ENCODE measurements around the gene CLSTN1. TPM values are rescaled to one million over a fixed set of nuclear protein-coding genes. Genes with fewer than 3 reads are reported as not detected.
A peak's percentile ranks its signal among the peaks of the same experiment; 100 is the strongest.

The CLSTN1 gene
- total and polyA plus RNA-seq, 2 donors (not counting 1 experiment from before 2014, with no cell fraction given): 34.9 to 81.4 TPM

DNA sequence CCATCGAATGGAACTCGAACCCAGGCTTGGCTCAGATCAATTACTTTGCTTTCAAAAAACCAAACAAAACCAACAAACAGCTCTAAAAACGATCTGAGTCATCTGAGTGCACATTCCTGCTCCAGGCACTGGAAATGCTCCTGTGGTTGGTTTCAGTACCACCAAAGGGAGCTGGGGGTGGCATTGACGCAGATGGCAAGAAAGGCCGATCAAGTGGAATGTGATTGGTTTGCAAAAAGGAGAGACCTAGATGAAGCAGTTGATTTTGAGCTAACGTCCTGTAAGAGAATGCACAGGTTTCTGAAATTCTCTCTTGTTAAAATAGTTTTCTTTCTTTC, 132.7 kb downstream of the CLSTN1 start:
- H3K9ac ChIP-seq (ENCODE audit: low read length): no peak overlapping the region
- H3K4me1 Mint-ChIP-seq: peaks cover 62% of the 10 kb centered on the region
- H2AFZ ChIP-seq (ENCODE audit: insufficient read depth, low read depth, low read length, poor library complexity, severe bottlenecking): no peak overlapping the region
- H3K79me2 ChIP-seq (ENCODE audit: control insufficient read depth, insufficient read depth, low read length): peaks cover 96% of the 10 kb centered on the region
- H3K4me3 ChIP-seq (ENCODE audit: control extremely low read depth in 1 of 5, extremely low read depth in 1 of 5, insufficient read depth in 1 of 5, low read depth in 2 of 5, low read length in 4 of 5): no peak overlapping the region
- H3K27me3 Mint-ChIP-seq: no peaks in the 10 kb centered on the region
- peak overlapping the region; percentile 97 for H3K4me2 ChIP-seq (replicated peaks; ENCODE audit: low read depth, low read length, poor library complexity, severe bottlenecking)
- H3K36me3 ChIP-seq (replicated peaks in 1 of 2; ENCODE audit: control extremely low read depth in 1 of 2, control insufficient read depth in 1 of 2, extremely low read depth in 1 of 2, insufficient read depth in 2 of 2, low read length in 1 of 2): peaks cover 6 to 43% of the 10 kb centered on the region in 2 experiments
- POLR2A ChIA-PET: interaction anchor here (1.4 to 1.6 kb wide), 2 partner anchors 36 to 64 kb away, joined by 6 to 7 read pairs; no protein-coding TSS in a partner anchor
- no peak for ATAC-seq (ENCODE audit: low read depth)
- H3K4me3 Mint-ChIP-seq: peak overlapping the region; percentile 87
- TF ChIP-seq, protein P1, sequence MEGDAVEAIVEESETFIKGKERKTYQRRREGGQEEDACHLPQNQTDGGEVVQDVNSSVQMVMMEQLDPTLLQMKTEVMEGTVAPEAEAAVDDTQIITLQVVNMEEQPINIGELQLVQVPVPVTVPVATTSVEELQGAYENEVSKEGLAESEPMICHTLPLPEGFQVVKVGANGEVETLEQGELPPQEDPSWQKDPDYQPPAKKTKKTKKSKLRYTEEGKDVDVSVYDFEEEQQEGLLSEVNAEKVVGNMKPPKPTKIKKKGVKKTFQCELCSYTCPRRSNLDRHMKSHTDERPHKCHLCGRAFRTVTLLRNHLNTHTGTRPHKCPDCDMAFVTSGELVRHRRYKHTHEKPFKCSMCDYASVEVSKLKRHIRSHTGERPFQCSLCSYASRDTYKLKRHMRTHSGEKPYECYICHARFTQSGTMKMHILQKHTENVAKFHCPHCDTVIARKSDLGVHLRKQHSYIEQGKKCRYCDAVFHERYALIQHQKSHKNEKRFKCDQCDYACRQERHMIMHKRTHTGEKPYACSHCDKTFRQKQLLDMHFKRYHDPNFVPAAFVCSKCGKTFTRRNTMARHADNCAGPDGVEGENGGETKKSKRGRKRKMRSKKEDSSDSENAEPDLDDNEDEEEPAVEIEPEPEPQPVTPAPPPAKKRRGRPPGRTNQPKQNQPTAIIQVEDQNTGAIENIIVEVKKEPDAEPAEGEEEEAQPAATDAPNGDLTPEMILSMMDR (IDR thresholded peaks at IDR 0.05): no peak
- no peak for TF ChIP-seq EZH2 (IDR thresholded peaks at IDR 0.05; ENCODE audit: borderline replicate concordance, insufficient read depth, low read depth, low read length, poor library complexity, severe bottlenecking)
- peak overlapping the region; percentile 83 for H3K27ac Mint-ChIP-seq
- H3K4me1 ChIP-seq (ENCODE audit: control insufficient read depth in 2 of 2, insufficient read depth in 2 of 2, low read length in 2 of 2): peaks cover 46% of the 10 kb centered on the region in 2 donors
- no peaks in the 10 kb centered on the region for H3K9me3 ChIP-seq (ENCODE audit: control extremely low read depth in 1 of 3, control insufficient read depth in 2 of 3, insufficient read depth in 1 of 3, low read length in 2 of 3)
- H3K27me3 ChIP-seq (replicated peaks in 1 of 4; ENCODE audit: control extremely low read depth in 1 of 4, control insufficient read depth in 3 of 4, insufficient read depth in 4 of 4, low read length in 3 of 4): no peaks in the 10 kb centered on the region
- CTCF ChIA-PET: interaction anchor here (0.9 to 11.4 kb wide), 5 partner anchors 12 to 75 kb away, joined by 3 to 119 read pairs (median 5); no protein-coding TSS in a partner anchor
- peaks cover 84% of the 10 kb centered on the region for H4K20me1 ChIP-seq (ENCODE audit: control insufficient read depth, insufficient read depth, low read length, poor library complexity, severe bottlenecking)
- WGBS (ENCODE audit: insufficient coverage): 100% methylated on average over 3 of the region's 6 CpGs
- no peaks in the 10 kb centered on the region for H3K9me3 Mint-ChIP-seq (ENCODE audit: insufficient read depth)
- no peak for DNase-seq
- H3K27ac ChIP-seq (ENCODE audit: low read length in 2 of 2): peak overlapping the region in 1 of 2 donors; percentile 12
- intact Hi-C loops (cut with micrococcal nuclease): no loop called here

DNA sequence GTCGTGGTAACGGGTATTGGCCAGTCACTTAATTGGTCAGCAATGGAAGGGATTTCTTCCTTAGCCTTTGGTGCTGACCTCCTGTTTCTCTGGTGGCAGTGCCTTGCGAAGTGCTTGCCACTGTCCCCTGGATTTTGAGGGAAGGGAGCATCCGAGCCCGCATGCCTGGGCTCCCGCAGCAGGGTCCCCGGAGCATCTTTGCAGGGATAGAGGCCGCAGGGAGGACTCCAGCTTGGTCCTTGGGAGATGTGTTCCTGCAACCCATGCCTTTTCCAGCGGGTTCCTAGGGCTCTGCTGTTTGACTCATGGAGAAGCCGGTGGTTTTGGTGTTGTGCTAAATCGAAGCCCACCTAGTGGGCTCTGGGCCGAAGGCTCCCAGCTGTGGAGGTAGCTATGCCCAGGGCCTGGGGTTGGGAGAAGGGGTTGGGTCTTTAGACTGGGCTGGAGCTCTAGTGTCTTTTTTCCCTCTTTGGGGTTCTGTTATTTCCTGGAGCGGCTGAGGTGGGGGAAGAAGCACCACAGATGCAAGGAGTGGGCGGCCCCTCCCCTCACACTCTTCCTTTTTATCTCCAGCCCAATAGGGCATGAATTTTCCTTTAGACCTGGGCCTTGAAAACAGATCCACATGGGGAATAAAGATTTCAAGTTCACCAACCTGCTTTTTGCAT, 133.2 kb downstream of the CLSTN1 start:
- H3K27me3 ChIP-seq (replicated peaks in 1 of 4; ENCODE audit: control extremely low read depth in 1 of 4, control insufficient read depth in 3 of 4, insufficient read depth in 4 of 4, low read length in 3 of 4): no peaks in the 10 kb centered on the region
- H3K4me1 ChIP-seq (ENCODE audit: control insufficient read depth in 2 of 2, insufficient read depth in 2 of 2, low read length in 2 of 2): peaks cover 51% of the 10 kb centered on the region in 2 donors
- H3K27ac Mint-ChIP-seq: peak overlapping the region; percentile 86
- H3K79me2 ChIP-seq (ENCODE audit: control insufficient read depth, insufficient read depth, low read length): peaks cover 96% of the 10 kb centered on the region
- intact Hi-C loops (cut with micrococcal nuclease): no loop called here
- H3K9ac ChIP-seq (ENCODE audit: low read length): no peak overlapping the region
- peak overlapping the region in 1 of 2 donors; percentile 68 for H3K27ac ChIP-seq (ENCODE audit: low read length in 2 of 2)
- H3K27me3 Mint-ChIP-seq: no peaks in the 10 kb centered on the region
- DNase-seq (no peak), ATAC-seq (ENCODE audit: low read depth) (no peak)
- H3K9me3 ChIP-seq (ENCODE audit: control extremely low read depth in 1 of 3, control insufficient read depth in 2 of 3, insufficient read depth in 1 of 3, low read length in 2 of 3): no peaks in the 10 kb centered on the region
- TF ChIP-seq EZH2 (IDR thresholded peaks at IDR 0.05; ENCODE audit: borderline replicate concordance, insufficient read depth, low read depth, low read length, poor library complexity, severe bottlenecking): no peak
- no peak overlapping the region for H3K4me3 ChIP-seq (ENCODE audit: control extremely low read depth in 1 of 5, extremely low read depth in 1 of 5, insufficient read depth in 1 of 5, low read depth in 2 of 5, low read length in 4 of 5)
- H3K9me3 Mint-ChIP-seq (ENCODE audit: insufficient read depth): no peaks in the 10 kb centered on the region
- 94% methylated on average over 12 of the region's 14 CpGs for whole genome bisulfite sequencing (ENCODE audit: insufficient coverage)
- peaks cover 90% of the 10 kb centered on the region for H4K20me1 ChIP-seq (ENCODE audit: control insufficient read depth, insufficient read depth, low read length, poor library complexity, severe bottlenecking)
- H3K4me1 Mint-ChIP-seq: peaks cover 67% of the 10 kb centered on the region
- peak overlapping the region; percentile 97 for H3K4me2 ChIP-seq (replicated peaks; ENCODE audit: low read depth, low read length, poor library complexity, severe bottlenecking)
- POLR2A ChIA-PET: interaction anchor here (1.4 to 1.6 kb wide), 2 partner anchors 36 to 64 kb away, joined by 6 to 7 read pairs; no protein-coding TSS in a partner anchor
- no peak overlapping the region for H2AFZ ChIP-seq (ENCODE audit: insufficient read depth, low read depth, low read length, poor library complexity, severe bottlenecking)
- CTCF ChIA-PET: interaction anchor here (0.6 to 11.4 kb wide), 7 partner anchors 9 to 75 kb away, joined by 3 to 119 read pairs (median 4); no protein-coding TSS in a partner anchor
- H3K4me3 Mint-ChIP-seq: peak overlapping the region; percentile 87
- H3K36me3 ChIP-seq (replicated peaks in 1 of 2; ENCODE audit: control extremely low read depth in 1 of 2, control insufficient read depth in 1 of 2, extremely low read depth in 1 of 2, insufficient read depth in 2 of 2, low read length in 1 of 2): peaks cover 9 to 47% of the 10 kb centered on the region in 2 experiments

All from B cell (primary cell).